BLaER1 treated with 17β-estradiol and CSF1 and Interleukin-3, amounts not matched to agents 10 nM and 100 nM (cell line): ENCODE data around the gene ARHGEF19.

ENCODE experiments used
- H3K27ac ChIP-seq, 11 experiments: shearing (Covaris generic); formaldehyde crosslinking; 2 replicates each; pipeline ENCODE4 v1.8.1; 2022
- H3K27me3 ChIP-seq, 11 experiments: shearing (Covaris generic); formaldehyde crosslinking; 2 replicates each; pipeline ENCODE4 v1.8.1; 2022
- H3K36me3 ChIP-seq, 11 experiments: shearing (Covaris generic); formaldehyde crosslinking; 2 replicates each; pipeline ENCODE4 v1.8.1; 2022
- H3K4me1 ChIP-seq, 10 experiments: shearing (Covaris generic); formaldehyde crosslinking; 2 replicates each; pipeline ENCODE4 v1.8.1; 2022
- H3K4me2 ChIP-seq, 11 experiments: shearing (Covaris generic); formaldehyde crosslinking; 2 replicates each; pipeline ENCODE4 v1.8.1; 2022
- H3K4me3 ChIP-seq, 10 experiments: shearing (Covaris generic); formaldehyde crosslinking; 2 replicates each; pipeline ENCODE4 v1.8.1; 2022
- H3K9ac ChIP-seq, 11 experiments: shearing (Covaris generic); formaldehyde crosslinking; 2 replicates each; pipeline ENCODE4 v1.8.1; 2022
- H3K9me3 ChIP-seq, 11 experiments: shearing (Covaris generic); formaldehyde crosslinking; replicated peaks in 1 of 11; 2 replicates each; pipeline ENCODE4 v1.8.1; 2022
- H4K20me1 ChIP-seq, 11 experiments: shearing (Covaris generic); formaldehyde crosslinking; 2 replicates each; pipeline ENCODE4 v1.8.1; 2022
- Cebpa-rat ChIP-seq, 11 experiments: shearing (Covaris generic); IDR thresholded peaks; 2 replicates each; pipeline ENCODE4 v1.8.1; 2022

Gene ARHGEF19

GRCh38 chr1:16239972-16240491, 27.6 kb upstream of the ARHGEF19 start:
- H3K9ac ChIP-seq, result no peak overlapping the region
- H3K27me3 ChIP-seq, result no peaks in the 10 kb centered on the region
- no peaks in the 10 kb centered on the region; a peak in 1 of 22 replicates for H3K36me3 ChIP-seq
- TF ChIP-seq Cebpa-rat (IDR thresholded peaks at IDR 0.05), result no peak
- no peak overlapping the region for H3K4me2 ChIP-seq
- no peak overlapping the region for H3K4me3 ChIP-seq
- peaks cover 18 to 34% (median 26%) of the 10 kb centered on the region in 10 experiments for H3K4me1 ChIP-seq
- H3K27ac ChIP-seq, result no peak overlapping the region
- H3K9me3 ChIP-seq, result no peaks in the 10 kb centered on the region
- peaks cover 0 to 12% (median 0%) of the 10 kb centered on the region in 11 experiments; a peak in 5 of 22 replicates for H4K20me1 ChIP-seq

DNA sequence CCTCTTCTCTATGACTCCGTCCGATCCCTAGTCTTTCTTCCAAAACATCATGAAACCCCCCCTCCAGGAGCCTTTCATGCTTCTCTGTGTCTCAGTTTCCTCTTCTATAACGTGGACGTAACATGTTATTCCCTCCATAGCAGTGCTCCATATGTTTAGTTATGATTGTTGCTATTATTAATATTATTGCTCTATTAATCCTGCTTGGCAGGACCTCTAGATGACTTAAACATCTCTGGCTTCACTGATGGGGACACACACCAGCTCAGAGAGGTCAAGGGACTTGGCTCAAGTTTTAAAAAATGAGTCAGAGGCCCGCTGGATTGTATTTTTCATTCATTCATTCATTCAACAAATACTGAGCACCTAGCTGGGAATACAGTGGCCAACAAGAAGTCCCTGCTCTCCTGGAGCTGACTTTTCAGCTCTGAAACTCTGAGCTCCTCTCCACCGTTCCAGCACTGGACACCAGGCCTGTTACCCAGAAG, 24.9 kb upstream of the ARHGEF19 start:
- peak overlapping the region; percentile 84 to 99 (median 94) for H3K4me2 ChIP-seq
- H3K4me3 ChIP-seq, result peak overlapping the region; percentile 54 to 81 (median 69)
- H3K36me3 ChIP-seq, result peaks cover 0 to 4% (median 0%) of the 10 kb centered on the region in 11 experiments; a peak in 2 of 22 replicates
- no peaks in the 10 kb centered on the region for H4K20me1 ChIP-seq
- no peak for TF ChIP-seq Cebpa-rat (IDR thresholded peaks at IDR 0.05)
- H3K9ac ChIP-seq, result peak overlapping the region; percentile 72 to 83 (median 77)
- H3K9me3 ChIP-seq, result no peaks in the 10 kb centered on the region
- no peaks in the 10 kb centered on the region for H3K27me3 ChIP-seq
- peaks cover 17 to 25% (median 21%) of the 10 kb centered on the region in 10 experiments for H3K4me1 ChIP-seq
- peak overlapping the region; percentile 31 to 80 (median 75); a peak in 21 of 22 replicates for H3K27ac ChIP-seq

GRCh38 chr1:16236511-16237342, 24.3 kb upstream of the ARHGEF19 start, which contains the start of gene CPLANE2:
Gene CPLANE2 (minus strand): TSS chr1:16237183. CDS start chr1:16236742, 441 bp downstream.
- peaks cover 17 to 27% (median 21%) of the 10 kb centered on the region in 10 experiments for H3K4me1 ChIP-seq
- peak within 1 kb of the TSS; percentile 84 to 99 (median 94) for H3K4me2 ChIP-seq
- peaks cover 0 to 11% (median 0%) of the 10 kb centered on the region in 11 experiments; a peak in 3 of 22 replicates for H3K36me3 ChIP-seq
- H3K27ac ChIP-seq, result peak within 1 kb of the TSS; percentile 31 to 80 (median 75); a peak in 21 of 22 replicates
- no peak for TF ChIP-seq Cebpa-rat (IDR thresholded peaks at IDR 0.05)
- H3K9me3 ChIP-seq, result no peaks in the 10 kb centered on the region
- H3K27me3 ChIP-seq, result no peaks in the 10 kb centered on the region
- peak within 1 kb of the TSS; percentile 54 to 81 (median 69) for H3K4me3 ChIP-seq
- H3K9ac ChIP-seq, result peak within 1 kb of the TSS; percentile 72 to 83 (median 77)
- no peaks in the 10 kb centered on the region for H4K20me1 ChIP-seq

GRCh38 chr1:16235944-16236510, 23.6 kb upstream of the ARHGEF19 start:
- Histone ChIP-seq H3K4me3 (peak overlapping the region; percentile 54 to 81 (median 69)), H3K9ac (peak overlapping the region in 10 of 11 experiments; percentile 72 to 83 (median 79); a peak in 20 of 22 replicates), H3K9me3 (no peaks in the 10 kb centered on the region), H3K27ac (peak overlapping the region in 9 of 11 experiments; percentile 70 to 80 (median 75); a peak in 11 of 22 replicates), H4K20me1 (no peaks in the 10 kb centered on the region), H3K27me3 (no peaks in the 10 kb centered on the region), H3K4me2 (peak overlapping the region; percentile 84 to 99 (median 94)), H3K36me3 (peaks cover 0 to 14% (median 0%) of the 10 kb centered on the region in 11 experiments; a peak in 3 of 22 replicates), H3K4me1 (peaks cover 17 to 29% (median 21%) of the 10 kb centered on the region in 10 experiments)
- TF ChIP-seq Cebpa-rat (IDR thresholded peaks at IDR 0.05), result no peak

GRCh38 chr1:16235347-16235746, 22.9 kb upstream of the ARHGEF19 start:
- peaks cover 17 to 35% (median 27%) of the 10 kb centered on the region in 10 experiments for H3K4me1 ChIP-seq
- H3K36me3 ChIP-seq, result peaks cover 0 to 14% (median 0%) of the 10 kb centered on the region in 11 experiments; a peak in 3 of 22 replicates
- H3K4me2 ChIP-seq, result peak overlapping the region in 3 of 11 experiments; percentile 84 to 94 (median 87); a peak in 3 of 22 replicates
- H3K27me3 ChIP-seq, result no peaks in the 10 kb centered on the region
- no peak for TF ChIP-seq Cebpa-rat (IDR thresholded peaks at IDR 0.05)
- no peaks in the 10 kb centered on the region for H3K9me3 ChIP-seq
- no peak overlapping the region for H3K9ac ChIP-seq
- no peak overlapping the region for H3K27ac ChIP-seq
- no peak overlapping the region for H3K4me3 ChIP-seq
- 0 out of 22 replicates have a peak, but pooled peaks cover 0 to under 1% (median 0%) of the 10 kb centered on the region in 11 experiments for H4K20me1 ChIP-seq

GRCh38 chr1:16233431-16233830, 21.0 kb upstream of the ARHGEF19 start:
- 0 out of 22 replicates have a peak, but pooled peaks cover 0 to 6% (median 0%) of the 10 kb centered on the region in 11 experiments for H4K20me1 ChIP-seq
- H3K4me1 ChIP-seq, result peaks cover 17 to 53% (median 40%) of the 10 kb centered on the region in 10 experiments
- no peaks in the 10 kb centered on the region for H3K27me3 ChIP-seq
- H3K9me3 ChIP-seq, result no peaks in the 10 kb centered on the region
- no peak overlapping the region for H3K4me2 ChIP-seq
- no peak overlapping the region for H3K4me3 ChIP-seq
- no peak for TF ChIP-seq Cebpa-rat (IDR thresholded peaks at IDR 0.05)
- H3K36me3 ChIP-seq, result peaks cover 0 to 14% (median 0%) of the 10 kb centered on the region in 11 experiments; a peak in 3 of 22 replicates
- H3K27ac ChIP-seq, result no peak overlapping the region
- H3K9ac ChIP-seq, result no peak overlapping the region

GRCh38 chr1:16232316-16232710, 19.9 kb upstream of the ARHGEF19 start:
- Histone ChIP-seq H4K20me1 (0 out of 22 replicates have a peak, but pooled peaks cover 0 to 6% (median 0%) of the 10 kb centered on the region in 11 experiments), H3K4me3 (no peak overlapping the region), H3K27me3 (no peaks in the 10 kb centered on the region), H3K9ac (no peak overlapping the region), H3K36me3 (peaks cover 0 to 19% (median 0%) of the 10 kb centered on the region in 11 experiments; a peak in 3 of 22 replicates), H3K4me1 (peaks cover 9 to 45% (median 31%) of the 10 kb centered on the region in 10 experiments), H3K27ac (no peak overlapping the region), H3K4me2 (no peak overlapping the region), H3K9me3 (peaks cover 6 to 10% (median 9%) of the 10 kb centered on the region in 11 experiments; a peak in 21 of 22 replicates)
- TF ChIP-seq Cebpa-rat (IDR thresholded peaks at IDR 0.05), result no peak
